ENCODE measurements around the gene THEMIS2. TPM values are rescaled to one million over a fixed set of nuclear protein-coding genes. Genes with fewer than 3 reads are reported as not detected.
"Not testable (repeated sequence)": the region's sequence is repeated elsewhere in the genome, so short reads cannot be mapped to it uniquely, and the experiment has no call there.

The THEMIS2 gene
- total RNA-seq: 10 to 100 TPM in 1 of 2 donors, 1 to 10 TPM in 1; 4.6 to 21.0 TPM

DNA sequence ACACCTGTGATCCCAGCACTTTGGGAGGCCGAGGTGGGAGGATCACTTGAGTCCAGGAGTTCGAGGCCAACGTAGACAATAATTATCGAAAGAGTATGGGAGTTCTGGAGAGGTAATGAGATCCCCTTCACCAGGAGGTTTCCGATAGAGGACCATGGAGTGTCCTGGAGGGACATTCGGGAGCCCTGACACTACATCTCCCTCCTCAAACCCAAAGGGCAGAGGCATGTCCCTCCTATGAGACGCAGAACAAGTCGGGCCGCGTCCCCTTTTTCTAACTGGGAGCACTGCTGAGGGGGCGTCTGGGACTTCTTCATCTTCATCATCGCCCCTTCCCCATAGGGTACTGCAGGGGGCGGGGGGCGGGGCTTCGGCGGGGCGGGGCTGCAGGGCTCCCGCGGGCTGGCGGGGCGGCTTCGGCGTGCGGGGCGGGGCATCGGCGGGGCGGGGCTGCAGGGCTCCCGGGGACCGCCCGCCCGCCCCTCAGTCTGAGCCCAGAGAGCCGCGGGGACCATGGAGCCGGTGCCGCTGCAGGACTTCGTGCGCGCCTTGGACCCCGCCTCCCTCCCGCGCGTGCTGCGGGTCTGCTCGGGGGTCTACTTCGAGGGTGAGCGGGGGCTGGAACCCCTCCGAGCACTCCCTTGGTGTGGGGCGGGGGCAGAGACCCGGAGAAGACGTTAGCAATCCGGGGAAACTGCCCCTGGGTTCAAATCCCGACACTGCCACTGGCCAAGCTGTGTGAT, at the start of gene THEMIS2:
Gene THEMIS2 (plus strand): TSS at position 486 of the 743 bp plus-strand sequence. CDS start 28 bp downstream, at position 514.
- Histone ChIP-seq H3K27me3 (no peaks in the 10 kb centered on the region), H3K4me1 (peaks cover 8% of the 10 kb centered on the region), H3K4me3 (peak within 1 kb of the TSS in 1 of 2 donors; percentile 46), H3K9me3 (no peaks in the 10 kb centered on the region), H3K36me3 (replicated peaks in 1 of 2; ENCODE audit: insufficient read depth in 1 of 2, low read depth in 2 of 2) (no peaks in the 10 kb centered on the region), H3K27ac (peak within 1 kb of the TSS in 1 of 4 donors; percentile 73)
- ATAC-seq (peak; percentile 63), DNase-seq (peak; percentile 44 to 70 (median 62))
- 9 to 46% methylated on average over 12 to 45 of the region's 53 CpGs for WGBS, 2 donors
- intact Hi-C loops (cut with DNase I): no loop called here
- TF ChIP-seq POLR2A (IDR thresholded peaks at IDR 0.05): peak; percentile 18 to 73 (median 19)
- TF ChIP-seq, protein P1, sequence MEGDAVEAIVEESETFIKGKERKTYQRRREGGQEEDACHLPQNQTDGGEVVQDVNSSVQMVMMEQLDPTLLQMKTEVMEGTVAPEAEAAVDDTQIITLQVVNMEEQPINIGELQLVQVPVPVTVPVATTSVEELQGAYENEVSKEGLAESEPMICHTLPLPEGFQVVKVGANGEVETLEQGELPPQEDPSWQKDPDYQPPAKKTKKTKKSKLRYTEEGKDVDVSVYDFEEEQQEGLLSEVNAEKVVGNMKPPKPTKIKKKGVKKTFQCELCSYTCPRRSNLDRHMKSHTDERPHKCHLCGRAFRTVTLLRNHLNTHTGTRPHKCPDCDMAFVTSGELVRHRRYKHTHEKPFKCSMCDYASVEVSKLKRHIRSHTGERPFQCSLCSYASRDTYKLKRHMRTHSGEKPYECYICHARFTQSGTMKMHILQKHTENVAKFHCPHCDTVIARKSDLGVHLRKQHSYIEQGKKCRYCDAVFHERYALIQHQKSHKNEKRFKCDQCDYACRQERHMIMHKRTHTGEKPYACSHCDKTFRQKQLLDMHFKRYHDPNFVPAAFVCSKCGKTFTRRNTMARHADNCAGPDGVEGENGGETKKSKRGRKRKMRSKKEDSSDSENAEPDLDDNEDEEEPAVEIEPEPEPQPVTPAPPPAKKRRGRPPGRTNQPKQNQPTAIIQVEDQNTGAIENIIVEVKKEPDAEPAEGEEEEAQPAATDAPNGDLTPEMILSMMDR (IDR thresholded peaks at IDR 0.05): no peak

DNA sequence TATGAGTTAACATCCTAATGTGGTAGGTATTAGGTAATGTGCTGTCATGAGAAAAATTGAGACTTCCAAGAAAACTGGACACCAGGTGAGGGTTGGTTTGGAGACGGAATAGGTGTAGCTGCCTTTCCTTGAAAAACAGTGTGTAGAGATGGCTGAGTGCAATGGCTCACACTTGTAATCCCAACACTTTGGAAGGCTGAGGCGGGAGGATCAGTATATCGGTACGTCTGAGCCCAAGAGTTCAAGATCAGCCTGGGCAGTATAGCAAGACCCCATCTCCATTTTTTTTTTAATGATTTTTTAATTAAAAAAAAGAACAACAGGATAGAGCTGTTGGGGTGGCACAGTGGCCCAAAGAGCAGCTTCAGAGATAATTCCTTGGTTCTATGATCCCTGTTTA, 48.6 kb upstream of the THEMIS2 start:
- no peak for ATAC-seq
- no peak overlapping the region for H3K27ac ChIP-seq
- 98 to 100% methylated on average over 4 of the region's 4 CpGs for WGBS, 2 donors
- no peak overlapping the region for H3K4me3 ChIP-seq
- H3K36me3 ChIP-seq (replicated peaks in 1 of 2; ENCODE audit: insufficient read depth in 1 of 2, low read depth in 2 of 2): peaks cover 1 to 7% of the 10 kb centered on the region in 2 donors
- TF ChIP-seq POLR2A (IDR thresholded peaks at IDR 0.05): no peak
- TF ChIP-seq, protein P1 (IDR thresholded peaks at IDR 0.05): no peak
- H3K9me3 ChIP-seq: no peaks in the 10 kb centered on the region
- no peak for DNase-seq
- intact Hi-C loops (cut with DNase I): no loop called here
- H3K27me3 ChIP-seq: no peaks in the 10 kb centered on the region
- H3K4me1 ChIP-seq: peaks cover 12% of the 10 kb centered on the region

DNA sequence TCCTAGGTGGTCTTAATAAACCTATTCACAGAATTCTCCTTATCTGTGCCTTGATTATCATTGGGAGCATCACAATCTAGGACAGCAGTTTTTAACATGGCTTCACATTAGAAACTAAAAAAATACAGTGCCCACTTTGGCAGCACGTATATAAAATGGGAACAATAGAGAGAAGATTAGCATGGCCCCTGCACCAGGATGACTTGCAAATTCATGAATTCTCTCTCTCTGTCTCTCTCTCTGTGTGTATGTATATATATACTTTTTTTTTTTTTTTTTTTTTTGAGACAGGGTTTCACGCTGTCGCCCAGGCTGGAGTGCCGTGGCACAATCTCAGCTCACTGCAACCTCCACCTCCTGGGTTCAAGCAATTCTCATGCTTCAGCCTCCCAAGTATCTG, 47.9 kb upstream of the THEMIS2 start:
- H3K36me3 ChIP-seq (replicated peaks in 1 of 2; ENCODE audit: insufficient read depth in 1 of 2, low read depth in 2 of 2): peaks cover 0 to 5% of the 10 kb centered on the region in 2 donors
- DNase-seq: no peak
- 95 to 97% methylated on average over 4 of the region's 4 CpGs for WGBS, 2 donors

DNA sequence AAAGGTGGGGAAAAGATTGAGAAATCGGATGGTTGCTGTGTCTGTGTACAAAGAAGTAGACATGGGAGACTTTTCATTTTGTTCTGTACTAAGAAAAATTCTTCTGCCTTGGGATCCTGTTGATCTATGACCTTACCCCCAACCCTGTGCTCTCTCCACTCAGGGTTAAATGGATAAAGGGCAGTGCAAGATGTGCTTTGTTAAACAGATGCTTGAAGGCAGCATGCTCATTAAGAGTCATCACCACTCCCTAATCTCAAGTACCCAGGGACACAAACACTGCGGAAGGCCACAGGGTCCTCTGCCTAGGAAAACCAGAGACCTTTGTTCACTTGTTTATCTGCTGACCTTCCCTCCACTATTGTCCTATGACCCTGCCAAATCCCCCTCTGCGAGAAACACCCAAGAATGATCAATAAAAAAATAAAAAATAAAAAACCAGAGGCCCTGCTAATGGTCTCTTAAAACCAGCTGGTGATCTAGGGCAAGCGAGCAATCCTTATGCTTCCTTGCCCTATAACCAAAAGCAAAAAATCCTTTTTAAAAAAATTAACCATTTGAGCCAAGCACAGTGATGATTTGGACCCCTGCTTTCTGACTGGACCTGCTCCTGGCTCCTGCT, 42.9 kb upstream of the THEMIS2 start:
- Histone ChIP-seq H3K4me1 (peaks cover 13% of the 10 kb centered on the region), H3K27ac (peak overlapping the region in 1 of 4 donors; percentile 93)
- H3K36me3 ChIP-seq (replicated peaks in 1 of 2; ENCODE audit: insufficient read depth in 1 of 2, low read depth in 2 of 2); H3K9me3 ChIP-seq; ATAC-seq; H3K27me3 ChIP-seq; DNase-seq; H3K4me3 ChIP-seq; intact Hi-C loops (cut with DNase I): not testable (repeated sequence)
- 66 to 74% methylated on average over 3 to 4 of the region's 4 CpGs for WGBS, 2 donors

More for the DNA sequence above, 47.9 kb upstream of the THEMIS2 start:
- no peak overlapping the region for H3K27ac ChIP-seq
- ATAC-seq: no peak
- H3K4me3 ChIP-seq: no peak overlapping the region
- peaks cover 12% of the 10 kb centered on the region for H3K4me1 ChIP-seq
- no peaks in the 10 kb centered on the region for H3K27me3 ChIP-seq
- TF ChIP-seq POLR2A (IDR thresholded peaks at IDR 0.05): no peak
- TF ChIP-seq, protein P1 (IDR thresholded peaks at IDR 0.05): no peak
- intact Hi-C loops (cut with DNase I): no loop called here
- H3K9me3 ChIP-seq: no peaks in the 10 kb centered on the region

DNA sequence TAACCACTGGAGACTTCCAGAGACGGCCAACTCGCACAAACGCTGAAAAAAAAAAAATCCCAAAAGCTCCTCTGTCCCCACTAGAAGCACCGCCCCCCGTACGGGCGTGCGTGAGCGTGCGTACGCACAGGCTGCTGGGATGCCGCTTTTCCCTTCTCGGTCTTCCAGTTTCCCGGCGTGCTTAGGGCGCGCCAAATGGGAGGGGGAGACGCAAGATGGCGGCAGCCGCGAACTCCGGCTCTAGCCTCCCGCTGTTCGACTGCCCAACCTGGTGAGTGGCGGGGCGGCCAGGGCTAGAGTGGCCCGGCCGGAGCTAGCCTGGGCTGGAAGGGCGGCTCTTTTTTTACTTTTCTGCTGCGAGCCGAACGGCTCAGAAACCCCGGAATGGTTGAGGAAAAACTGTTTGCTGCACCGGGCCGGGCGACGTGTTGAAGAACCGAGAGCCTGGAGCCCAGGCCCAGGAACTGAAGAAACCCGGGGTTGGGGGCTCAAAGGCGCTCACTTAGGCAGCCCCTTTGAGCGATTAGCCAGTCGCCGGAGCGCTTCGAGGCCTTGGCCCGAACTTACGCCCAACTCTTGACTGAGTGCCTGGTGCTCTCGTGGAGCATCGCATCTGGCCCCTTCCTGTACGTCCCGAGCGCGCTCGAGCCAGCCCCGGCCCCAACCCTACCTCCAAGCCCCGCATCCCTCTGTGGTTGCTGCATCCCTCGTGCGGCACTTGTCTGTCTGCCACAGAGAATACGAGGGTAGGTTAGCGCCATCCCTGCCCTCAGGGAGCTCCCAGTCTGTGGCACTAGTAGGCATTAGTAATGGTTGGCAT, 41.5 kb upstream of the THEMIS2 start, which contains the start of gene PPP1R8:
Gene PPP1R8 (plus strand): TSS at position 162 of the 820 bp plus-strand sequence. CDS start 54 bp downstream, at position 216.
- H3K27ac ChIP-seq: peak within 1 kb of the TSS; percentile 48 to 93 (median 88)
- 0 to 2% methylated on average over 5 to 60 of the region's 60 CpGs for WGBS, 2 donors
- intact Hi-C loops (cut with DNase I): no loop called here
- DNase-seq (peak; percentile 90 to 96 (median 94)), ATAC-seq (peak; percentile 99)
- H3K27me3 ChIP-seq: no peaks in the 10 kb centered on the region
- H3K36me3 ChIP-seq (replicated peaks in 1 of 2; ENCODE audit: insufficient read depth in 1 of 2, low read depth in 2 of 2): peaks cover 2 to 4% of the 10 kb centered on the region in 2 donors
- peak within 1 kb of the TSS; percentile 79 to 88 for H3K4me3 ChIP-seq
- TF ChIP-seq, protein P1 (IDR thresholded peaks at IDR 0.05): peak in 1 of 7 experiments; percentile 16
- peak; percentile 52 to 86 (median 84) for TF ChIP-seq POLR2A (IDR thresholded peaks at IDR 0.05)
- no peaks in the 10 kb centered on the region for H3K9me3 ChIP-seq
- H3K4me1 ChIP-seq: peaks cover 13% of the 10 kb centered on the region
